ENCODE measurements around the gene IGLL5.

- TF ChIP-seq CTCF (IDR thresholded peaks at IDR 0.05; ENCODE audit: extremely low read depth in 1 of 2, insufficient read depth in 1 of 2, low read depth in 1 of 2, low read length in 2 of 2) (no peak), EZH2 (IDR thresholded peaks at IDR 0.05; ENCODE audit: borderline replicate concordance, low read depth, low read length, severe bottlenecking) (no peak), MAX (IDR thresholded peaks at IDR 0.05; ENCODE audit: insufficient read depth, insufficient read length) (no peak), POLR2A (IDR thresholded peaks at IDR 0.05; ENCODE audit: low read depth, low read length) (no peak), POLR2AphosphoS5 (IDR thresholded peaks at IDR 0.05; ENCODE audit: insufficient read depth, low read depth, low read length) (no peak), MYC (IDR thresholded peaks at IDR 0.05; ENCODE audit: low read depth, low read length) (no peak), JUN (IDR thresholded peaks at IDR 0.05; ENCODE audit: borderline replicate concordance, insufficient read depth, insufficient read length, low read depth) (no peak)
These were observed 14.6 kb upstream of the IGLL5 start for GRCh38 chr22:22872722-22873708.

Data from endothelial cell of umbilical vein (primary cell).